GM12872 (cell line): ENCODE data around the gene DENND1A.

Experiments used
- CTCF ChIP-seq: IDR thresholded peaks from 3 replicates; pipeline ENCODE4 v1.5.1; 2011; ENCODE audit warnings: low read depth, mild to moderate bottlenecking, low read length, moderate library complexity; ENCODE audit not compliant: insufficient read depth

The DENND1A gene

GRCh38 chr9:123828449-123828848, 101.5 kb downstream of the DENND1A start:
- TF ChIP-seq CTCF, result no peak

GRCh38 chr9:123825342-123826060, 104.4 kb downstream of the DENND1A start:
- TF ChIP-seq CTCF, result no peak

GRCh38 chr9:123823194-123823947, 106.6 kb downstream of the DENND1A start:
- TF ChIP-seq CTCF, result no peak

DNA sequence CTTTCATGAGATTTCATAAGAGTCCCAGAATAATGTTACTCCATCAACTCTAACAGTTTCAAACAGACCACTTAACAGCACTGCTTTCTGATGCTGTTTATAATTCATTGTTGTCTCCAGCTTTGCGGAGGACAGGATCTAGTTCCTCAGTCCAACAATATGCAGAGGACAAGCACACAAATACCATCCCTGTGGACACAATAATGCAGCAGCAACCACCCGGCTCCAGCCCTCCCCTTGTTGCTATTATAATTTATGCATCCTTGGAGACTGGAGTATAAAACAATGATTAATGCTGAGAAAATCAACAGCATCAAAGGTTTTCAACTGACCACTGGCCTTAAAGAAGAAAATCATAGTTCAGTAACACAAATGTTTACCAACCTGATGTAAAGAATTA, 108.3 kb downstream of the DENND1A start:
- TF ChIP-seq CTCF, result no peak

- TF ChIP-seq CTCF, result no peak
Observed at GRCh38 chr9:123820139-123820538, 109.8 kb downstream of the DENND1A start.

GRCh38 chr9:123816817-123817472, 113.0 kb downstream of the DENND1A start:
- no peak for TF ChIP-seq CTCF

DNA sequence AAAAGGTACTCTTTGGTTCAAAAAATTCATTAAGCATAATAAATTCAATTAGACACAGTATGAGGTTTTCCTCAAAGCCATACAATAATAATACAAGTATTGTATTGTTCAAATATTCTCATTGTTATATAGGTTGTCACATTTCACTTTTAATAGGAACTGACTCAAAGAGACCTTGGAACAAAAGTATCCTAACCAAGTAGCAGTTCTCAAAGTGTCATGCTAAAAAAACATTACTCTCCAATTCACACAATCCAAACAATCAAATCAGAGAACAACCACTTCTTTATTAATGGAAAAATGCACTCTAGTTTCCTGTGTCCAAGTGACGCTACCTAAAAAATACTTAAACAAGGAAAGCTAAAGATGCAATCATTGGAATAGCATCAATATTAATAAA, 115.4 kb downstream of the DENND1A start:
- no peak for TF ChIP-seq CTCF
